Endothelial cell of umbilical vein (primary cell): Measurements from ENCODE around the gene SCLT1. TPM values are rescaled to one million over a fixed set of nuclear protein-coding genes. Genes with fewer than 3 reads are reported as not detected.

Source experiments
- BruUV-seq: library from RNA; stranded (reverse); fragments of 400-500 nt; replicated peaks from 2 replicates; lab custom pipeline; 2021; lab: Mats Ljungman, UMichigan
- CTCF ChIA-PET: fragments of 300-600, 350-600 bp; sonication (Branson Sonifier 250); formaldehyde crosslinking; loops from one replicate; lab custom pipeline; 2021; ENCODE audit warnings: antibody characterized with exemption, inconsistent platforms; lab: Charles Lee
- POLR2A ChIA-PET: fragments of 300-600, 350-600 bp; sonication (Branson Sonifier 250); formaldehyde crosslinking; loops from one replicate; lab custom pipeline; 2021; ENCODE audit warnings: antibody characterized with exemption, inconsistent platforms; lab: Charles Lee
- DNase-seq: peaks from one replicate; pipeline ENCODE4 v3.0.0-alpha.2; 2011; ENCODE audit warnings: low read depth, low spot score
- FAIRE-seq: peaks from 2 replicates; lab custom pipeline; 2011; peaks lifted over from hg19 to GRCh38; lab: Jason Lieb, UNC
- H2AFZ ChIP-seq: 2 replicates; pipeline ENCODE4 v1.6.0; 2012; ENCODE audit warnings: low read depth, low read length, control low read depth, inconsistent platforms
- H3K27ac ChIP-seq: 2 replicates; pipeline ENCODE4 v1.5.1; 2011; ENCODE audit warnings: low read depth, mild to moderate bottlenecking, control low read depth, low read length, moderate library complexity; ENCODE audit not compliant: insufficient read depth
- H3K27me3 ChIP-seq, 2 experiments: 2 replicates each; pipeline versions ENCODE4 v1.6.0 to v1.6.1; 2011; ENCODE audit warnings: low read length in 2 of 2, mixed read lengths in 1 of 2; ENCODE audit not compliant: control insufficient read depth in 2 of 2, insufficient read depth in 2 of 2
- H3K36me3 ChIP-seq, 2 experiments: 2 replicates in 1 of 2; 3 replicates in 1 of 2; pipeline ENCODE4 v1.5.1; 2011; ENCODE audit warnings: low read length in 2 of 2, mild to moderate bottlenecking in 1 of 2, moderate library complexity in 1 of 2; ENCODE audit not compliant: control insufficient read depth in 2 of 2, insufficient read depth in 2 of 2; ENCODE audit errors: extremely low read depth in 1 of 2
- H3K4me1 ChIP-seq: 3 replicates; pipeline ENCODE4 v1.5.1; 2011; ENCODE audit warnings: mild to moderate bottlenecking, low read length; ENCODE audit not compliant: control insufficient read depth, insufficient read depth; ENCODE audit errors: extremely low read depth
- H3K4me2 ChIP-seq: 2 replicates; pipeline ENCODE4 v1.6.1; 2011; ENCODE audit warnings: low read length, control low read depth, mixed read lengths; ENCODE audit not compliant: insufficient read depth
- H3K4me3 ChIP-seq, 3 experiments: fragments of 200-600 bp in 1 of 3; sonication (generic), shearing (Covaris generic) in 1 of 3; replicated peaks in 1 of 3; 2 replicates each; pipeline ENCODE4 v1.5.1; 2011 to 2016; ENCODE audit warnings: control low read depth in 3 of 3, low read length in 3 of 3, mild to moderate bottlenecking in 2 of 3, inconsistent platforms in 1 of 3, low read depth in 1 of 3, moderate library complexity in 1 of 3; ENCODE audit not compliant: insufficient read depth in 1 of 3
- H3K79me2 ChIP-seq: 2 replicates; pipeline ENCODE4 v1.6.0; 2012; ENCODE audit warnings: low read length, inconsistent platforms; ENCODE audit not compliant: control insufficient read depth, insufficient read depth
- H3K9ac ChIP-seq: replicated peaks from 2 replicates; pipeline ENCODE3; 2011; ENCODE audit warnings: low read length, control low read depth; ENCODE audit not compliant: insufficient read depth; ENCODE audit errors: extremely low read depth
- H3K9me1 ChIP-seq: replicated peaks from 3 replicates; pipeline ENCODE4 v1.6.0; 2011; ENCODE audit warnings: mild to moderate bottlenecking, low read length; ENCODE audit not compliant: control insufficient read depth, insufficient read depth; ENCODE audit errors: extremely low read depth
- H3K9me3 ChIP-seq: replicated peaks from 2 replicates; pipeline ENCODE4 v1.5.1; 2012; ENCODE audit warnings: low read length, inconsistent platforms; ENCODE audit not compliant: control insufficient read depth, insufficient read depth
- H4K20me1 ChIP-seq: replicated peaks from 2 replicates; pipeline ENCODE3; 2011; ENCODE audit warnings: mild to moderate bottlenecking, low read length; ENCODE audit not compliant: control insufficient read depth, insufficient read depth; ENCODE audit errors: extremely low read depth
- EZH2 ChIP-seq: IDR thresholded peaks from 2 replicates; pipeline ENCODE4 v1.6.1; 2012; ENCODE audit warnings: borderline replicate concordance, low read depth, mild to moderate bottlenecking, moderate library complexity, low read length, inconsistent platforms; ENCODE audit not compliant: severe bottlenecking
- FOS ChIP-seq: IDR thresholded peaks from 2 replicates; pipeline ENCODE4 v1.6.1; 2011; ENCODE audit warnings: mild to moderate bottlenecking, low read length, moderate library complexity, borderline replicate concordance; ENCODE audit not compliant: insufficient read depth
- MYC ChIP-seq: IDR thresholded peaks from one replicate; pipeline ENCODE4 v1.6.1; 2011; ENCODE audit warnings: mild to moderate bottlenecking, low read depth, low read length
- dilution Hi-C: fragments of 300-500 bp; cut with MboI; formaldehyde crosslinking; loops from one replicate; pipeline ENCODE4 v1.15.0; 2019; ENCODE audit warnings: low sequenced_read_pairs; ENCODE audit not compliant: extremely low pct_ligation_motif_present
- intact Hi-C: fragments of 100-400 bp; cut with micrococcal nuclease; formaldehyde crosslinking; loops from one replicate; pipeline ENCODE4 v1.10.0; 2022
- polyA plus RNA-seq, 4 experiments: library from polyadenylated mRNA; depleted of rRNA in 3 of 4; stranded (reverse) in 3 of 4; unstranded in 1 of 4; fragments of >200 nt; gene quantifications; 2 replicates each; pipeline versions ENCODE4 v1.2.1 to v1.2.3, GENCODE V29; 2011 to 2012; ENCODE audit warnings: missing spikeins in 1 of 4
- total RNA-seq: library from RNA; stranded (reverse); gene quantifications from 2 replicates; pipeline ENCODE4 v1.2.3, GENCODE V29; 2021
- TF ChIP-seq, protein P1 (sequence below): IDR thresholded peaks from 2 replicates; pipeline ENCODE4 v1.6.1; 2011; ENCODE audit not compliant: insufficient read depth, insufficient read length
- TF ChIP-seq, protein P2 (sequence below), 2 donors: IDR thresholded peaks; 1 replicate in 1 of 2; 2 replicates in 1 of 2; pipeline ENCODE4 v1.5.1; 2011; ENCODE audit warnings: low read length in 2 of 2, mild to moderate bottlenecking in 2 of 2, moderate library complexity in 2 of 2, control low read depth in 1 of 2, inconsistent platforms in 1 of 2, low read depth in 1 of 2; ENCODE audit not compliant: insufficient read depth in 1 of 2; ENCODE audit errors: extremely low read depth in 1 of 2

Gene SCLT1
- total and polyA plus RNA-seq, 2 donors (not counting 3 experiments of a cell fraction or from before 2014, with no cell fraction given) = 3.2 to 14.0 TPM

DNA sequence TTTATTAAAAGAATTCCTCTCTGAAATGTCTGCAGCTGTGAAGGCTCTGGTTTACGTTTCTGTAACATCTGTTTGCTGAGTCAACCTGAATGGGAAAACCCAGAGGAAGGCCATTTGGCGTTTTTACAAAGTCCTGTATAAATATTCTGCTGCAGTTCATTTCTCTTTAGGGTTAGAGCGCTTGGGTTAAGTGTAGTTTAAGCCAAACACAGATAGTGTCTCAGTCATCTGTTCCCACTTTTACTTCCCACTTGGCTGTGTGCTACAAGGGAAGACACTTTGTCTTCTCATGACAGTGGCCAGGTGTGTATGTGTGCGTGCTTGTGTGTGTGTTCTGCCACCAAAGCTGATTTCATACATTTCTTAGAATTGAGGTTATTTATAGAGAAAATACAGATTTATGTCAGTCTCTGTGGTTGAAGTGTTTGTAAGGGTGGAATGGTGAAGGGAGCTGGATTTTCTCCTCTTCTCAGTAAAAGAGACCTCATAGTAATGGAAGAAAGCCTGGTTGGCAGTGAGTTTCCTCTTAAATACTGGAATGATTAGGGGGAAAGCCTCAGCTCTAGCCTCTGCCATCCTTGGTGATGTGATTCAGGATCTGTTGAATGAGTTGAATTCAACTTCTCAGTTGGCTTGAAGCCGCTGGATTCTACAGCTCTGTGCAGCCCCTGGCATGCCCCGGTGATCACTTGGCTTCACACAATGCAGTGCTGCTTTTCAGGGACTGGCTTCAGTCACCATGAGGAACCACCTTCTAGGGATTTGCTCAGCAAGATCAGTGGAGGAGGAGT, 233.3 kb downstream of the SCLT1 start:
- peaks cover 28 to 40% of the 10 kb centered on the region in 2 experiments for H3K36me3 ChIP-seq
- FAIRE-seq = no peak
- no peaks in the 10 kb centered on the region for H3K27me3 ChIP-seq
- ChIA-PET CTCF (interaction anchor here (1.2 kb wide), 1 partner anchor 48 kb away, joined by 3 read pairs; no protein-coding TSS in a partner anchor), POLR2A (no interaction called here)
- H3K79me2 ChIP-seq = peaks cover under 1% of the 10 kb centered on the region
- TF ChIP-seq, protein P1, sequence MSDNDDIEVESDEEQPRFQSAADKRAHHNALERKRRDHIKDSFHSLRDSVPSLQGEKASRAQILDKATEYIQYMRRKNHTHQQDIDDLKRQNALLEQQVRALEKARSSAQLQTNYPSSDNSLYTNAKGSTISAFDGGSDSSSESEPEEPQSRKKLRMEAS = no peak
- TF ChIP-seq FOS (no peak), MYC (no peak), EZH2 (no peak)
- TF ChIP-seq, protein P2, sequence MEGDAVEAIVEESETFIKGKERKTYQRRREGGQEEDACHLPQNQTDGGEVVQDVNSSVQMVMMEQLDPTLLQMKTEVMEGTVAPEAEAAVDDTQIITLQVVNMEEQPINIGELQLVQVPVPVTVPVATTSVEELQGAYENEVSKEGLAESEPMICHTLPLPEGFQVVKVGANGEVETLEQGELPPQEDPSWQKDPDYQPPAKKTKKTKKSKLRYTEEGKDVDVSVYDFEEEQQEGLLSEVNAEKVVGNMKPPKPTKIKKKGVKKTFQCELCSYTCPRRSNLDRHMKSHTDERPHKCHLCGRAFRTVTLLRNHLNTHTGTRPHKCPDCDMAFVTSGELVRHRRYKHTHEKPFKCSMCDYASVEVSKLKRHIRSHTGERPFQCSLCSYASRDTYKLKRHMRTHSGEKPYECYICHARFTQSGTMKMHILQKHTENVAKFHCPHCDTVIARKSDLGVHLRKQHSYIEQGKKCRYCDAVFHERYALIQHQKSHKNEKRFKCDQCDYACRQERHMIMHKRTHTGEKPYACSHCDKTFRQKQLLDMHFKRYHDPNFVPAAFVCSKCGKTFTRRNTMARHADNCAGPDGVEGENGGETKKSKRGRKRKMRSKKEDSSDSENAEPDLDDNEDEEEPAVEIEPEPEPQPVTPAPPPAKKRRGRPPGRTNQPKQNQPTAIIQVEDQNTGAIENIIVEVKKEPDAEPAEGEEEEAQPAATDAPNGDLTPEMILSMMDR (IDR thresholded peaks at IDR 0.05; ENCODE audit: extremely low read depth in 1 of 2, insufficient read depth in 1 of 2, low read depth in 1 of 2, low read length in 2 of 2) = no peak
- no peak overlapping the region for H3K4me3 ChIP-seq
- DNase-seq = peak; percentile 17
- H2AFZ ChIP-seq = no peak overlapping the region
- peaks cover 11% of the 10 kb centered on the region for H3K4me1 ChIP-seq
- intact Hi-C loops (loop anchor here (5.0 kb wide), 1 partner anchor 338 kb away; no protein-coding TSS in a partner anchor), dilution Hi-C loops (no loop called here)
- H3K9ac ChIP-seq = no peak overlapping the region
- H4K20me1 ChIP-seq = no peaks in the 10 kb centered on the region
- H3K9me1 ChIP-seq = no peaks in the 10 kb centered on the region
- H3K27ac ChIP-seq = no peak overlapping the region
- BruUV-seq = no TSS peak
- no peak overlapping the region for H3K4me2 ChIP-seq
- no peaks in the 10 kb centered on the region for H3K9me3 ChIP-seq
